HepG2 (cell line): Measurements from ENCODE around the gene RAB38. TPM values are rescaled to one million over a fixed set of nuclear protein-coding genes. Genes with fewer than 3 reads are reported as not detected.

ENCODE experiments used
- ATAC-seq: fragments of 200-7000 bp; cut with Tn5 transposase; 3 replicates; pipeline ENCODE4 v1.9.1; 2020; ENCODE audit warnings: mild to moderate bottlenecking, moderate library complexity
- BruUV-seq: library from RNA; stranded (reverse); fragments of 400-500 nt; replicated peaks from 2 replicates; lab custom pipeline; 2021; lab: Mats Ljungman, UMichigan
- CTCF ChIA-PET: fragments of 300-600 bp; formaldehyde crosslinking; extraction: SDS; loops from one replicate; lab custom pipeline; 2021; ENCODE audit warnings: low total read pairs, inconsistent platforms, low intra/inter-chr PET ratio; lab: Yijun Ruan, JAX
- POLR2A ChIA-PET: fragments of 350-600 bp; sonication (Branson Sonifier 250); formaldehyde crosslinking; loops from one replicate; lab custom pipeline; 2020; ENCODE audit warnings: antibody characterized with exemption, inconsistent platforms; lab: Yijun Ruan, JAX
- DNase-seq: peaks from one replicate; pipeline ENCODE4 v3.0.0-alpha.2; 2015; ENCODE audit warnings: low spot score
- FAIRE-seq: peaks from 3 replicates; lab custom pipeline; 2011; peaks lifted over from hg19 to GRCh38; lab: Jason Lieb, UNC
- H2AFZ ChIP-seq: one replicate; pipeline ENCODE4 v1.6.1; 2011; ENCODE audit warnings: low read length, inconsistent platforms
- H3K27ac ChIP-seq: fragments of 300-600 bp; 3 replicates; pipeline ENCODE4 v1.8.0; 2011; ENCODE audit warnings: mixed run types, mild to moderate bottlenecking, mixed read lengths, low read length, inconsistent platforms; ENCODE audit not compliant: insufficient read depth; ENCODE audit errors: extremely low read length
- H3K27me3 ChIP-seq, 2 experiments: fragments of 200-600 bp in 1 of 2; 2 replicates in 1 of 2; 3 replicates in 1 of 2; pipeline versions ENCODE4 v1.6.0 to v1.8.0; 2011; ENCODE audit warnings: low read length in 2 of 2, mild to moderate bottlenecking in 2 of 2, moderate library complexity in 2 of 2, inconsistent platforms in 1 of 2; ENCODE audit not compliant: insufficient read depth in 2 of 2, control insufficient read depth in 1 of 2
- H3K36me3 ChIP-seq, 2 experiments: fragments of 200-600 bp in 1 of 2; replicated peaks in 1 of 2; 2 replicates in 1 of 2; 3 replicates in 1 of 2; pipeline versions ENCODE4 v1.5.1 to v1.8.0; 2011; ENCODE audit warnings: low read length in 2 of 2, inconsistent platforms in 1 of 2; ENCODE audit not compliant: insufficient read depth in 2 of 2, control insufficient read depth in 1 of 2
- H3K4me1 ChIP-seq: 2 replicates; pipeline ENCODE4 v1.5.1; 2012; ENCODE audit warnings: low read length, inconsistent platforms; ENCODE audit not compliant: insufficient read depth
- H3K4me2 ChIP-seq: 2 replicates; pipeline ENCODE4 v1.6.0; 2011; ENCODE audit warnings: low read depth, low read length, inconsistent platforms
- H3K4me3 ChIP-seq, 3 experiments: fragments of 200-600 bp in 1 of 3; sonication (generic), shearing (Covaris generic) in 1 of 3; replicated peaks in 1 of 3; 2 replicates each; pipeline ENCODE4 v1.5.1; 2011 to 2016; ENCODE audit warnings: low read length in 3 of 3, inconsistent platforms in 2 of 3, low read depth in 2 of 3, mild to moderate bottlenecking in 2 of 3, control low read depth in 1 of 3, mixed read lengths in 1 of 3; ENCODE audit not compliant: insufficient read depth in 1 of 3
- H3K79me2 ChIP-seq: one replicate; pipeline ENCODE4 v1.6.1; 2011; ENCODE audit warnings: low read length, inconsistent platforms; ENCODE audit not compliant: insufficient read depth
- H3K9ac ChIP-seq: 2 replicates; pipeline ENCODE4 v1.6.0; 2011; ENCODE audit warnings: mild to moderate bottlenecking, low read depth, low read length, inconsistent platforms; ENCODE audit not compliant: insufficient read depth
- H3K9me3 ChIP-seq: 2 replicates; pipeline ENCODE4 v1.5.1; 2012; ENCODE audit warnings: mild to moderate bottlenecking, low read length
- H4K20me1 ChIP-seq: 2 replicates; pipeline ENCODE4 v1.6.0; 2011; ENCODE audit warnings: inconsistent platforms, mild to moderate bottlenecking, low read length, moderate library complexity; ENCODE audit not compliant: insufficient read depth
- AHR ChIP-seq: IDR thresholded peaks from 2 replicates; pipeline ENCODE4 v1.6.1; 2018; ENCODE audit warnings: missing genetic modification reagents, missing compliant biosample characterization
- SKI ChIP-seq: fragments of 450-650 bp; IDR thresholded peaks from one replicate; pipeline ENCODE4 v1.6.1; 2018; ENCODE audit warnings: mild to moderate bottlenecking; ENCODE audit not compliant: partially characterized antibody
- ZFP41 ChIP-seq: sonication (generic); formaldehyde crosslinking; IDR thresholded peaks from 2 replicates; pipeline ENCODE4 v1.4.0; 2020; ENCODE audit warnings: mild to moderate bottlenecking, missing genetic modification reagents, borderline replicate concordance
- ZNF235 ChIP-seq: sonication (generic); formaldehyde crosslinking; IDR thresholded peaks from 2 replicates; pipeline ENCODE4 v1.8.1; 2023; ENCODE audit warnings: mild to moderate bottlenecking, missing genetic modification reagents, borderline replicate concordance
- ZNF33A ChIP-seq: sonication (generic); formaldehyde crosslinking; IDR thresholded peaks from 2 replicates; pipeline ENCODE4 v1.5.1; 2020; ENCODE audit warnings: missing genetic modification reagents, mild to moderate bottlenecking, moderate library complexity, borderline replicate concordance
- ZNF574 ChIP-seq: sonication (generic); formaldehyde crosslinking; IDR thresholded peaks from 2 replicates; pipeline ENCODE4 v1.4.0; 2020; ENCODE audit warnings: missing genetic modification reagents
- ZNF768 ChIP-seq: sonication (generic); formaldehyde crosslinking; IDR thresholded peaks from 2 replicates; pipeline ENCODE4 v1.4.0; 2020; ENCODE audit warnings: missing genetic modification reagents
- in situ Hi-C: cut with HindIII; loops from 2 replicates; pipeline ENCODE4 v1.10.0; 2017; ENCODE audit warnings: low pct_unique_long_range_greater_than_20kb; ENCODE audit not compliant: extremely low pct_ligation_motif_present
- intact Hi-C: fragments of 100-400 bp; cut with micrococcal nuclease; formaldehyde crosslinking; loops from one replicate; pipeline ENCODE4 v1.10.0; 2022; ENCODE audit not compliant: unreplicated experiment
- polyA plus RNA-seq, 8 experiments: library from polyadenylated mRNA; depleted of rRNA in 3 of 8; stranded (reverse) in 7 of 8; unstranded in 1 of 8; fragments of >200 nt; fragmentation: Illumina TruSeq in 4 of 8; extraction: Trizol in 4 of 8; gene quantifications; 2 replicates each; pipeline versions ENCODE4 v1.2.1 to v1.2.3, GENCODE V29; 2011 to 2016; ENCODE audit warnings: low read depth in 4 of 8, missing spikeins in 1 of 8, mixed read lengths in 1 of 8; ENCODE audit not compliant: insufficient read depth in 1 of 8
- total RNA-seq, 5 experiments: library from RNA; depleted of rRNA; stranded (reverse); fragments of >200 nt; fragmentation: Illumina TruSeq; extraction: Trizol; gene quantifications; 2 replicates each; pipeline ENCODE4 v1.2.3, GENCODE V29; 2016; ENCODE audit warnings: low read depth in 1 of 5

The RAB38 gene
- total and polyA plus RNA-seq, 2 of the 13 experiments (the other 11 are each of a cell fraction or from before 2014, with no cell fraction given), result 0.13 to 0.30 TPM

- H3K27ac ChIP-seq, result no peak overlapping the region
- no peak overlapping the region for H3K9ac ChIP-seq
- ChIA-PET CTCF (no interaction called here), POLR2A (no interaction called here)
- no peaks in the 10 kb centered on the region for H3K79me2 ChIP-seq
- ATAC-seq (no peak), DNase-seq (no peak), FAIRE-seq (no peak)
- H3K4me2 ChIP-seq, result no peak overlapping the region
- H3K36me3 ChIP-seq, result no peaks in the 10 kb centered on the region
- BruUV-seq, result no TSS peak
- intact Hi-C loops (no loop called here), in situ Hi-C loops (no loop called here)
- H3K4me1 ChIP-seq, result no peaks in the 10 kb centered on the region
- no peaks in the 10 kb centered on the region for H3K27me3 ChIP-seq
- no peak overlapping the region for H2AFZ ChIP-seq
- no peak overlapping the region for H3K4me3 ChIP-seq
- no peaks in the 10 kb centered on the region for H3K9me3 ChIP-seq
- TF ChIP-seq ZFP41 (CRISPR knock-in tag) (no peak), SKI (no peak), ZNF235 (CRISPR knock-in tag) (no peak), ZNF768 (CRISPR knock-in tag) (no peak), ZNF33A (CRISPR knock-in tag) (no peak), ZNF574 (no peak), AHR (no peak)
- no peaks in the 10 kb centered on the region for H4K20me1 ChIP-seq
These were observed 7.4 kb downstream of the RAB38 start for GRCh38 chr11:88167853-88168252.
